T-helper 2 cell treated with Interferon-gamma antibody and Interleukin-4, amounts not matched to agents 100 ng/mL and 5 ng/mL, for 36 hours (primary cell): ENCODE measurements around the gene TNPO3. TPM values are rescaled to one million over a fixed set of nuclear protein-coding genes. Genes with fewer than 3 reads are reported as not detected.
"Not testable (repeated sequence)": the region's sequence is repeated elsewhere in the genome, so short reads cannot be mapped to it uniquely, and the experiment has no call there.

Experiments
- intact Hi-C: fragments of 100-400 bp; cut with micrococcal nuclease; formaldehyde crosslinking; loops from one replicate; pipeline ENCODE4 v1.15.1; 2023
- total RNA-seq: library from RNA; stranded (reverse); gene quantifications from 2 replicates; pipeline ENCODE4 v1.2.3, GENCODE V29; 2022

TNPO3 gene
- total RNA-seq, 1 donor from 2014 or later = 43.5 TPM

GRCh38 chr7:128924707-128925588, 130.0 kb downstream of the TNPO3 start:
- intact Hi-C loops = no loop called here

- intact Hi-C loops = no loop called here
Observed at GRCh38 chr7:128923411-128923800, 131.5 kb downstream of the TNPO3 start.

GRCh38 chr7:128922496-128923410, 132.2 kb downstream of the TNPO3 start:
- intact Hi-C loops = no loop called here

GRCh38 chr7:128921866-128922440, 133.0 kb downstream of the TNPO3 start:
- intact Hi-C loops = no loop called here

- intact Hi-C loops = no loop called here
Observed at GRCh38 chr7:128920913-128921582, 133.9 kb downstream of the TNPO3 start.

- intact Hi-C loops = no loop called here
Observed at GRCh38 chr7:128919881-128920799, 134.8 kb downstream of the TNPO3 start.

- intact Hi-C loops = no loop called here
Observed at GRCh38 chr7:128919241-128919640, 135.7 kb downstream of the TNPO3 start.

- intact Hi-C loops = no loop called here
Observed at GRCh38 chr7:128918016-128918665, 136.8 kb downstream of the TNPO3 start.

GRCh38 chr7:128917122-128917521, 137.8 kb downstream of the TNPO3 start:
- intact Hi-C loops = no loop called here

- intact Hi-C loops = no loop called here
Observed at GRCh38 chr7:128916643-128916915, 138.3 kb downstream of the TNPO3 start.

GRCh38 chr7:128915841-128916642, 138.9 kb downstream of the TNPO3 start:
- intact Hi-C loops = no loop called here

GRCh38 chr7:128915271-128915819, 139.6 kb downstream of the TNPO3 start:
- intact Hi-C loops = no loop called here

GRCh38 chr7:128914566-128915151, 140.3 kb downstream of the TNPO3 start:
- intact Hi-C loops = no loop called here

GRCh38 chr7:128913870-128914565, 140.9 kb downstream of the TNPO3 start:
- intact Hi-C loops = no loop called here

- intact Hi-C loops = not testable (repeated sequence)
Observed at GRCh38 chr7:128912709-128913495, 142.0 kb downstream of the TNPO3 start.

GRCh38 chr7:128912281-128912680, 142.6 kb downstream of the TNPO3 start:
- intact Hi-C loops = no loop called here
